ENCODE measurements around the gene C17orf67.

The C17orf67 gene

GRCh38 chr17:56817066-56817465 lies 16.7 kb downstream of the C17orf67 start:
- no peak for DNase-seq (ENCODE audit: low spot score)
- no peak for TF ChIP-seq CTCF (IDR thresholded peaks at IDR 0.05; ENCODE audit: extremely low read depth, missing control alignments)

GRCh38 chr17:56815711-56816110 lies 18.0 kb downstream of the C17orf67 start:
- TF ChIP-seq CTCF (IDR thresholded peaks at IDR 0.05; ENCODE audit: extremely low read depth, missing control alignments), result no peak
- no peak for DNase-seq (ENCODE audit: low spot score)

GRCh38 chr17:56812901-56813388 lies 20.8 kb downstream of the C17orf67 start:
- no peak for TF ChIP-seq CTCF (IDR thresholded peaks at IDR 0.05; ENCODE audit: extremely low read depth, missing control alignments)
- DNase-seq (ENCODE audit: low spot score), result no peak

- no peak for TF ChIP-seq CTCF (IDR thresholded peaks at IDR 0.05; ENCODE audit: extremely low read depth, missing control alignments)
- no peak for DNase-seq (ENCODE audit: low spot score)
Measured at GRCh38 chr17:56810891-56811775, 22.6 kb downstream of the C17orf67 start.

GRCh38 chr17:56810343-56810742 lies 23.4 kb downstream of the C17orf67 start:
- no peak for DNase-seq (ENCODE audit: low spot score)
- TF ChIP-seq CTCF (IDR thresholded peaks at IDR 0.05; ENCODE audit: extremely low read depth, missing control alignments), result no peak

- DNase-seq (ENCODE audit: low spot score), result no peak
- TF ChIP-seq CTCF (IDR thresholded peaks at IDR 0.05; ENCODE audit: extremely low read depth, missing control alignments), result no peak
Measured at GRCh38 chr17:56809820-56810179, 23.9 kb downstream of the C17orf67 start.

GRCh38 chr17:56809106-56809819 lies 24.5 kb downstream of the C17orf67 start:
- no peak for TF ChIP-seq CTCF (IDR thresholded peaks at IDR 0.05; ENCODE audit: extremely low read depth, missing control alignments)
- DNase-seq (ENCODE audit: low spot score), result no peak
